NCI-H1417 treated with DMSO at 0.1 percent for 48 hours (cell line): ENCODE measurements around the gene NEK1.
"Not testable (repeated sequence)": the region's sequence is repeated elsewhere in the genome, so short reads cannot be mapped to it uniquely, and the experiment has no call there.

Experiments
- DNase-seq: peaks from one replicate; lab custom pipeline; 2025; lab: John Stamatoyannopoulos, UW

Gene NEK1

DNA sequence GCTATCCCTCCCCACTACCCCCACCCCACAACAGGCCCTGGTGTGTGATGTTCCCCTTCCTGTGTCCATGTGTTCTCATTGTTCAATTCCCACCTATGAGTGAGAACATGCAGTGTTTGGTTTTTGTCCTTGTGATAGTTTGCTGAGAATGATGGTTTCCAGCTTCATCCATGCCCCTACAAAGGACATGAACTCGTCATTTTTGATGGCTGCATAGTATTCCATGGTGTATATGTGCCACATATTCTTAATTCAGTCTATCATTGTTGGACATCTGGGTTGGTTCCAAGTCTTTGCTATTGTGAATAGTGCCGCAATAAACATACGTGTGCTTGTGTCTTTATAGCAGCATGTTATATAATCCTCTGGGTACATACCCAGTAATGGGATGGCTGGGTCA, 118.1 kb downstream of the NEK1 start:
- not testable (repeated sequence) for DNase-seq

GRCh38 chr4:169493164-169493524, 119.2 kb downstream of the NEK1 start:
- no peak for DNase-seq

DNA sequence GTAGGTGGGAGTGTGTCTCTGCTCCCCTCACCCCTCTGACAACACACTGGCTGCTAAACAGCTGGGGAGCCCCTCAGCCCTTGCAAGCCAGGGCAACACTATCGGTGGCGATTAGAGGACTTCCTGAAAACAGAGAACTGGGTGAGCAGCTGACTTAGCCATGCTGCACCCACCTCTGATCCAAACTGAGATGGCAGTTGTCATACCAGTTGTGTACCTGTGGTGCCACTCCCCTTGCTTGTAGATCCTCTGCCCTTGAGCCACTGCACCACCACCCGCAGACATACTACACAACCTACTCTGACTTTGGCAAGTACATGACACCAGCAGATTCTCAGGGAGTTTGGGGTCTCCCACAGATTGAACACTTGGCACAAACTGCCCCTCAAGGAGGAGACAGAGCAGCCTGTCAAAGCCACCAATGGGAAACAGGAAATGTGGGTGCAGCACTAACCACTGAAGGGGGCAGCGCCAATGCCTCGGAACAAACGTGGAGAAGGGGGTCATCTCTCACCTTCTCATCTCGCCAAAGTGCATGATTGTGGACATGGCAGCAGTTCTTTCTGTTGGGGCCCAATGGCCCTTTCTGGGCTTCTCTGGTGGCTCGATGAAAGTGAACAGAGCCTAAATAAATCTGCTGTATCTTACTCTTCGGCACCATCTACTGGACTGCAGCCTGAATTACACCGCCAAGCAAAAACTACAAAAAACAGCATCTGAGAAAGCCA, 119.8 kb downstream of the NEK1 start:
- DNase-seq = no peak

DNA sequence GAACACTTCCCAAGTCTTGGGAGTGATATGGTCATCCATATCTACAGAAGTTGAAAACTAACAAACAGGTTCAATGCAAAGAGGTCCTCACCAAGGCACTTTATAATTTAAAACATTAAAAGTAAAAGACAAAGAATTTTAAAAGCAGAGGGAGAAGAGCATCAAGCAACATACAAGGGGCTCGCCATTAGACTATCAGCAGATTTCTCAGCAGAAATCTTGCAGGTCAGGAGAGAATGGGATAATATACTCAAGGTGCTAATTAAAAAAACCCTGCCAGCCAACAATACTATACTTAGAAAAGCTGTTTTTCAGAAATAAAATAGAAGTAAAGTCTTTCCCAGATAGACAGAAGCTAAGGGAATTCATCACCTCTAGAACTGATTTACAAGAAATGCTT, 121.2 kb downstream of the NEK1 start:
- DNase-seq = no peak

GRCh38 chr4:169489306-169489705, 123.1 kb downstream of the NEK1 start:
- DNase-seq = no peak

- no peak for DNase-seq
Observed at GRCh38 chr4:169485791-169486742, 126.3 kb downstream of the NEK1 start.

DNA sequence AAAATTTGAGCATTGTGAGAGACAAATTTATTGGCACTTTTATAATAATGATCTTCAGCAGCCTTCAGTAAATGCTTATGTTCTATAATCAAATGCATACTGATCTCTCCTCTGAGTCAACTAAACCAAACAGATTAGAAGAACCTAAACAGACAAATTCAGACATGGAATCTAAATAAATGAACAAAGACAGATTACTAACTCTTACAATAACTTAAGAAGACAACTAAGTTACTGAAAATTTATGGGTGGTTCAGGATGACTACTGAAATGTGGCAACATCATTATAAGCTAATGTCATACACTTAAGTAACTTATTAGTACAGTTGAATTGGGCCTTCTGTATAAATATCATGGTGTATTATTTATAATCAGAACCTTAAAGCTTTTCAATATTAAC, 127.3 kb downstream of the NEK1 start:
- no peak for DNase-seq

DNA sequence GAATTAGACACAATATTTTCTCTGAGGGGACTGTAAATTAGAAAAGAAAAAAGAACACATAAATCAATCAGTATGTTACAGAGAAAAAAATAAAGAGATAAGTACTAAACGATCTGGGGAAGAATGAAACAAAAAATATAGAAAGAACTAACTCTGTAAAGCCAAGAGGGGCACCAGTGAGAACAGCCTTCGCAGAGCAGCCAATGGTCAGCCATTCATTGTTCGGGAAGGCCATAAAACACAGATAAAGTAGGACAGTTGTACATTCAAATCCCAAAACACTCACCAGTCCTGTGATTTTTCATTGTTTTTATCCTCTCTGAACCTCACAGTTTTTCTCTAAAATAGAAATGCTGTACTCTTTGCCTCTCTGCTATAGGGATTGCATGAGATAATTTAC, 127.9 kb downstream of the NEK1 start:
- no peak for DNase-seq

DNA sequence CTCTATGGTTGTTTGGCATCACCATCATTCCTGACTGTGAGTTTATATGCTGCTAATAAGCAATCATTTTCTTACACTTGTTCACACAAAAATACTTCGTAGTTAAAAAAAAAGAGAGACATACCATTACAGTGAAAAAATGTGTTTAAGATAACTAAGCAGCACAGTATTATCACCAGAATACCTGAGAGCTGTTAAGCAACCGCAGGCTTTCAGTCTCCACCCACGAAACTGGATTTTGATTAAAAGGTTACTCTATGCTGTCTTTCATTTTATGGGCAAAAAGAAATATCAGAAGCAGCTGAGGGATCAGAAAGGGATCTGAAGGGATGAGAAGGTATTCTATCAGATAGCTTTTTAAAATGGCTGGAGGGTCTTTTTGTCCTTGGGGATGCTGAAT, 148.3 kb downstream of the NEK1 start:
- DNase-seq = no peak

DNA sequence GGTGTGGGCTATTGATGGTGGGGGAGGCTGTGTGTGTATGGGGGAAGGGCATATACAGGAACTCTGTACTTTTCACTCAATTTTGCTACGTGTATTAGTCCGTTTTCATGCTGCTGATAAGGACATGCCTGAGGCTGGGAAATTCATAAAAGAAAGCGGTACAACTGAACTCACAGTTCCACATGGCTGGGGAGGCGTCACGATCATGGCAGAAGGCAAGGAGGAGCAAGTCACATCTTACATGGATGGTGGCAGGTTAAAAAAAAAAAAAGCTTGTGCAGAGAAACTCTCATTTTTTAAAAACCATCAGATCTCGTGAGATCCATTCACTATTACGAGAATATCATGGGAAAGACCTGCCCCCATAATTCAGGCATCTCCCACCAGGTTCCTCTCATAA, 152.3 kb downstream of the NEK1 start:
- no peak for DNase-seq

- no peak for DNase-seq
Observed at GRCh38 chr4:169458575-169458974, 153.8 kb downstream of the NEK1 start.

- DNase-seq = not testable (repeated sequence)
Observed at GRCh38 chr4:169452644-169453043, 159.7 kb downstream of the NEK1 start.

DNA sequence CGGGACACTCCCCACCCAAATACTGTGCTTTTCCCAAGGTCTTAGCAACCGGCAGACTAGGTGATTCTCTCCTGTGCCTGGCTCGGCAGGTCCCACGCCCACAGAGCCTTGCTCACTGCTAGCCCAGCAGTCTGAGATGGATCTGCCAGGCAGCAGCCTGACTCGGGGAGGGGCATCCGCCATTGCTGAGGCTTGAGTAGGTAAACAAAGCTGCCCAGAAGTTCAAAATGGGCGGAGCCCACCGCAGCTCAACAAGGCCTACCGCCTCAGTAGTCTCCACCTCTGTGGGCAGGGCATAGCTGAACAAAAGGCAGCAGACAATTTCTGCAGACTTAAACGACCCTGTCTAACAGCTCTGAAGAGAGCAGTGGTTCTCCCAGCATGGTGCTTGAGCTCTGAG, 163.4 kb downstream of the NEK1 start:
- not testable (repeated sequence) for DNase-seq

GRCh38 chr4:169446824-169447223, 165.6 kb downstream of the NEK1 start:
- no peak for DNase-seq

GRCh38 chr4:169443748-169444147, 168.6 kb downstream of the NEK1 start:
- DNase-seq = no peak

GRCh38 chr4:169440446-169440845, 171.9 kb downstream of the NEK1 start:
- no peak for DNase-seq

DNA sequence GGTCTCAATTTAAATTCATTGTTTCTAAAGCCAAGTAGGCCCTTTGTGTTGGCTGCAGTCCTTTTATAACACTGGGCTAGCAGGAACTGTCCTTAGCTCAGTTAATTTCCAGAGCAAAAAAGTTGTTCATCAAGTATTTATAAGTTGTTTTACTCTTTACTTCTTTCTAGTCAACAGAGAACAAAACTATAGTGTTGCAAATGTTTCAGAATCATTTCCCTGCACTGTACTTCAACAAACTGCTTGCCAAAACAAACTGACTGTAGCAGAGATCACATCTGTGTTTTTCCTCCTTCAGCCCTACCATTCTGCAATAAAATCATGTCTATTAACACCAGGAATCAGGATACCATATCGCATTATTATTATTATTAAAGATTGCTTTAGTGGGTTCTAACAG, 173.1 kb downstream of the NEK1 start:
- no peak for DNase-seq

GRCh38 chr4:169438057-169438480, 174.3 kb downstream of the NEK1 start:
- DNase-seq = no peak

DNA sequence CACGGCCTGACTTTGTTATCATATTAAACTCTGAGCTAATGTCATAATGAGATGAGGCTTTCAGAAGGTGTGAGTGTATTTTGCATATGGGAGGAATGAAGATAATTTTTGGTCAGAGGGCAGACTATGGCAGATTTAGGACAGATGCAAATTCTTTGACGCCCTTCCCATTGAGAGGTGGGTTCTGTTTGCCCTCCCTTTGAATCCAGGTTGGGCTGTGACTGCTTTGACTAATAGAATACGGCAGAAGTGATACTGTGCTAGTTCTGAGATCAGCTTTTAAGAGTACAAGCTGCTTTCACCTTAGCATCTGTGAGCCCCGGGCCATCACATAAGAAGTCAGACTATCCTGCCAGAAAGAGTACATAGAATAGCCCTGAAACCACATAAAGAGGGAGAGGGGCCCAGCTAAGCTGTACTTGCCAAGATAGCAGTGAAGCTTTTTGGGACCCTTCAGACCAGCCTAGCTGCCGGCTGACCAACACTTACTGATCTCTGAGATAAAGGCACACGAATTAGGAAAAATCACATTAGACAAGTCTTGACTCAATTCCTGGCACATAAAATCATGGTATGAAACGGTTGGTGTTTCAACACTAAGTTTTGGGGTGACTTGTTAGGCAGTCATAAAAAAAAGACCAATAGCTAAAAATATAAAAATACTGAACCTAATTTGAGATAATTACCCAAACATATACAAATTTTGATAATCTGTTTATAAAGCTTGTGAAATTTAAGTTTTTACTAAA, 174.9 kb downstream of the NEK1 start:
- no peak for DNase-seq

GRCh38 chr4:169436734-169437133, 175.6 kb downstream of the NEK1 start:
- DNase-seq = no peak

DNA sequence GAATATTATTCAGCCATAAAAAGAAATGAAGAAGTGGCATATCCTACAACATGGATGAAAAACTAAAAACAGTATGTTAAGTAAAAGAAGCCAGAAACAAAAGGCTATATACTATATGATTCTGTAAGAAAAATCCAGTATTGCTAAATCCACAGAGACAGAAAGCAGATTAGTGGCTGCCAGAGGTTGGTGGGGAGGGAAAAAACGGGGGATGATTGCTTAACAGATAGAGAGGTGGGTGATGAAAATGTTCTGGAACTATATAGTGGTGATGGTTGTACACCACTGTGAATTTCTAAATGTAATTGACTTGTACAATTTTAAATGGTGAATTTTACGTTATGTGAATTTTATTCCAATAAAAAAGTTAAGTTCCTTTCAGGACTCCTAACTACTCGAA, 184.0 kb downstream of the NEK1 start:
- no peak for DNase-seq

- DNase-seq = not testable (repeated sequence)
Observed at GRCh38 chr4:169427727-169428126, 184.7 kb downstream of the NEK1 start.

- DNase-seq = no peak
Observed at GRCh38 chr4:169420291-169420690, 192.1 kb downstream of the NEK1 start.
